Measurements from ENCODE around the gene ROR2. TPM values are rescaled to one million over a fixed set of nuclear protein-coding genes. Genes with fewer than 3 reads are reported as not detected.

ROR2 gene
- total RNA-seq, 1 experiment from 2014 or later = not detected

- H3K9me3 ChIP-seq (ENCODE audit: low read length) = no peaks in the 10 kb centered on the region
- H3K4me2 ChIP-seq (ENCODE audit: low read length) = no peak overlapping the region
- no peak overlapping the region for H3K9ac ChIP-seq (ENCODE audit: low read length)
- TF ChIP-seq CTCF (conservative IDR thresholded peaks at IDR 0.05; ENCODE audit: low read depth, low read length) = no peak
- TF ChIP-seq EZH2phosphoT487 (IDR thresholded peaks at IDR 0.05; ENCODE audit: borderline replicate concordance, low read length) = no peak
- no peak for TF ChIP-seq EZH2 (IDR thresholded peaks at IDR 0.05; ENCODE audit: low read length, unreplicated experiment)
- H3K9me2 ChIP-seq (replicated peaks; ENCODE audit: low read length) = no peaks in the 10 kb centered on the region
- no peaks in the 10 kb centered on the region for H4K20me1 ChIP-seq (ENCODE audit: low read length)
- no peaks in the 10 kb centered on the region for H3F3A ChIP-seq (ENCODE audit: low read length, unreplicated experiment)
- H3K4me1 ChIP-seq (ENCODE audit: insufficient read depth, low read length) = no peaks in the 10 kb centered on the region
- intact Hi-C loops (cut with micrococcal nuclease) = no loop called here
- no peak overlapping the region for H3K4me3 ChIP-seq (ENCODE audit: low read length)
- H3K36me3 ChIP-seq (ENCODE audit: low read depth, low read length) = no peaks in the 10 kb centered on the region
- no peak overlapping the region for H2AFZ ChIP-seq (ENCODE audit: low read length)
- CTCF ChIA-PET = no interaction called here
- no peaks in the 10 kb centered on the region for H3K79me2 ChIP-seq (ENCODE audit: low read length)
- no peak for ATAC-seq
- POLR2A ChIA-PET (ENCODE audit: unreplicated experiment) = no interaction called here
- H3K27me3 ChIP-seq (ENCODE audit: low read length) = peaks cover 17% of the 10 kb centered on the region
- no peak for DNase-seq
- BruUV-seq (replicated peaks) = no TSS peak
- H3K27ac ChIP-seq (ENCODE audit: low read length) = no peak overlapping the region
Observed at GRCh38 chr9:91898451-91899218, 51.4 kb downstream of the ROR2 start.

GRCh38 chr9:91897201-91897600, 52.8 kb downstream of the ROR2 start:
- no peaks in the 10 kb centered on the region for H3K9me3 ChIP-seq (ENCODE audit: low read length)
- BruUV-seq (replicated peaks) = no TSS peak
- no peaks in the 10 kb centered on the region for H3K9me2 ChIP-seq (replicated peaks; ENCODE audit: low read length)
- DNase-seq (no peak), ATAC-seq (no peak)
- H3K4me2 ChIP-seq (ENCODE audit: low read length) = no peak overlapping the region
- ChIA-PET POLR2A (ENCODE audit: unreplicated experiment) (no interaction called here), CTCF (no interaction called here)
- H3K36me3 ChIP-seq (ENCODE audit: low read depth, low read length) = no peaks in the 10 kb centered on the region
- H3K27me3 ChIP-seq (ENCODE audit: low read length) = peaks cover 21% of the 10 kb centered on the region
- H3K27ac ChIP-seq (ENCODE audit: low read length) = no peak overlapping the region
- no peaks in the 10 kb centered on the region for H3K79me2 ChIP-seq (ENCODE audit: low read length)
- intact Hi-C loops (cut with micrococcal nuclease) = no loop called here
- H3K4me1 ChIP-seq (ENCODE audit: insufficient read depth, low read length) = no peaks in the 10 kb centered on the region
- no peak overlapping the region for H3K4me3 ChIP-seq (ENCODE audit: low read length)
- no peak overlapping the region for H3K9ac ChIP-seq (ENCODE audit: low read length)
- H2AFZ ChIP-seq (ENCODE audit: low read length) = no peak overlapping the region
- H4K20me1 ChIP-seq (ENCODE audit: low read length) = no peaks in the 10 kb centered on the region
- TF ChIP-seq EZH2 (IDR thresholded peaks at IDR 0.05; ENCODE audit: low read length, unreplicated experiment) (no peak), EZH2phosphoT487 (IDR thresholded peaks at IDR 0.05; ENCODE audit: borderline replicate concordance, low read length) (no peak), CTCF (conservative IDR thresholded peaks at IDR 0.05; ENCODE audit: low read depth, low read length) (no peak)
- no peaks in the 10 kb centered on the region for H3F3A ChIP-seq (ENCODE audit: low read length, unreplicated experiment)

- H3K27me3 ChIP-seq (ENCODE audit: low read length) = peaks cover 21% of the 10 kb centered on the region
- H3K9ac ChIP-seq (ENCODE audit: low read length) = no peak overlapping the region
- no peaks in the 10 kb centered on the region for H3K4me1 ChIP-seq (ENCODE audit: insufficient read depth, low read length)
- intact Hi-C loops (cut with micrococcal nuclease) = no loop called here
- no peaks in the 10 kb centered on the region for H3K9me2 ChIP-seq (replicated peaks; ENCODE audit: low read length)
- H3K79me2 ChIP-seq (ENCODE audit: low read length) = no peaks in the 10 kb centered on the region
- ChIA-PET POLR2A (ENCODE audit: unreplicated experiment) (no interaction called here), CTCF (no interaction called here)
- no peaks in the 10 kb centered on the region for H3K36me3 ChIP-seq (ENCODE audit: low read depth, low read length)
- BruUV-seq (replicated peaks) = no TSS peak
- H3K4me2 ChIP-seq (ENCODE audit: low read length) = no peak overlapping the region
- H4K20me1 ChIP-seq (ENCODE audit: low read length) = no peaks in the 10 kb centered on the region
- H2AFZ ChIP-seq (ENCODE audit: low read length) = no peak overlapping the region
- no peak for ATAC-seq
- no peaks in the 10 kb centered on the region for H3F3A ChIP-seq (ENCODE audit: low read length, unreplicated experiment)
- H3K9me3 ChIP-seq (ENCODE audit: low read length) = no peaks in the 10 kb centered on the region
- no peak overlapping the region for H3K27ac ChIP-seq (ENCODE audit: low read length)
- DNase-seq = no peak
- H3K4me3 ChIP-seq (ENCODE audit: low read length) = no peak overlapping the region
- TF ChIP-seq EZH2phosphoT487 (IDR thresholded peaks at IDR 0.05; ENCODE audit: borderline replicate concordance, low read length) (no peak), EZH2 (IDR thresholded peaks at IDR 0.05; ENCODE audit: low read length, unreplicated experiment) (no peak), CTCF (conservative IDR thresholded peaks at IDR 0.05; ENCODE audit: low read depth, low read length) (no peak)
Observed at GRCh38 chr9:91896513-91897121, 53.4 kb downstream of the ROR2 start.

All from PC-3 (cell line).